ELR (cell line): ENCODE measurements around the gene HSPG2.
"Not testable (repeated sequence)": the region's sequence is repeated elsewhere in the genome, so short reads cannot be mapped to it uniquely, and the experiment has no call there.

Experiments
- DNase-seq: peaks from one replicate; pipeline ENCODE4 v3.0.0-alpha.2; 2015; ENCODE audit warnings: low read depth

HSPG2 gene

DNA sequence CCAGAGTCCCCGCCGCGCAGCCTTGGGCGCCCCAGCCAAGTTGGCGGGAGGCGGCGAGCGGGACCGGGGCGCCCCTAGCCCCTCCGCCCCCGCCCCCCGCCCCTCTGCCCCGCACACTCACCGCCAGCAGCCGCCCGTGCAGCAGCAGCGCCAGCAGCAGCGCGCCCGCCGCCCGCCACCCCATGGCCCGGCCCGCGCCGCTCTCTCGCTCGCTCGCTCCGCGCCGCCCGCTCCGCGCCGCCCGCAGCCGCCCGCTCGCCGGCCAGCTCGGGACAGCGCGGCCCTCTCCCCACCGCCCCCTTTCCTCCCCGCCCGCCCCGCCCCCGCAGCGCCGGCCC, at the start of gene HSPG2:
Gene HSPG2 (minus strand): TSS at position 277 of the 338 bp plus-strand sequence. CDS start 93 bp downstream, at position 184.
- DNase-seq = no peak

GRCh38 chr1:21986386-21986785, 49.3 kb upstream of the HSPG2 start:
- not testable (repeated sequence) for DNase-seq

- not testable (repeated sequence) for DNase-seq
Measured at GRCh38 chr1:21985893-21986292, 48.8 kb upstream of the HSPG2 start.

DNA sequence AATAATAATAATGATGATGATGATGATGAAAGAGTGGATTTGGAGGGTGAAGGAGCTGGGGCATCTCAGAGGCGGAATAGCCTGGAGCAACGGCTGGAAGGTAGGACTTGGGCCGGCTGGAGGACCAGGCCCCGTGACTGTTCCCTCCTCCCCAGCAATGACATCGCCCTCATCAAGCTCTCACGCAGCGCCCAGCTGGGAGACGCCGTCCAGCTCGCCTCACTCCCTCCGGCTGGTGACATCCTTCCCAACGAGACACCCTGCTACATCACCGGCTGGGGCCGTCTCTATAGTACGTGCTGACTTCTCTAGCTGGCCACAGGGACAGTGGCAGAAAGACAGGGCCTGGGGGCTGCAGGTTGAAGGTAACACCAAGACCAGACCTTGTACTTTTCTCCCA, 46.4 kb upstream of the HSPG2 start:
- DNase-seq = not testable (repeated sequence)

- not testable (repeated sequence) for DNase-seq
Measured at GRCh38 chr1:21982122-21982521, 45.0 kb upstream of the HSPG2 start.

DNA sequence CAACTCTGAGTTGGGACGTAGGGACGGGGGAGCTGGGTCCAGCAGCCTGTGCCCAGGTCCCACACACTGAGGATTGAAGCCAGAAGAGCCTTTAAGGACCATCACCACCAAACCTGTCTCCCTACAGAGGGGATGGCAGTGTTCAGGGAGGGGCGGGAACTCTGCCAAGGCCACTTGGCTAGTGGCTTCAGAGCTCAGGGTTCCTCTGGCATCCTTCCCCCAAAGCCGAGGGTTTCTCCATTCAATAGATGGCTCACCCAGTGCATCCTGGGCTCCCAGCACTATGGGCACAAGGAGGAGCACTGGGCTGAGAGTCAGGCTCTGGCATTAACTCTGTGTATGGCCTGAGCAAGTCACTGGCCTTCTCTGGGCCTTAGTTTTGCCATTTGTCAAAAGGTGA, 44.1 kb upstream of the HSPG2 start:
- DNase-seq = not testable (repeated sequence)

GRCh38 chr1:21980515-21981220, 43.6 kb upstream of the HSPG2 start:
- peak; percentile 17 for DNase-seq

DNA sequence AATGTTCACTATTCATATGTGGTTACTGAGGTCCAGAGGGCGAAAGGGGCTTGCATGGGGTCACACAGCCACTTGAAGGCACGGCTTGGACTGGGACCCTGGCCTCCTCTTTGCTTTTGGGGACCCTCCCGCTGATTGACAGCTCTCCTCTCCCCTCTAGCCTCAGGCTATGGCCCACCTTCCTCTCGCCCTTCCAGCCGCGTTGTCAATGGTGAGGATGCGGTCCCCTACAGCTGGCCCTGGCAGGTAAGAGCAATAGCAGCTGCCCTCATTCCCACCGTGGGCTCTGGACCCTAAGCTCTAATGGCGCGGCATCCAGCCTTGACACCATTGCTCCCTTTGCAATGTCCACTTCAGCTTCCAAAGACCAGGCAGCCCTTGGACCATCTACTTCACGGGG, 41.1 kb upstream of the HSPG2 start:
- not testable (repeated sequence) for DNase-seq

DNA sequence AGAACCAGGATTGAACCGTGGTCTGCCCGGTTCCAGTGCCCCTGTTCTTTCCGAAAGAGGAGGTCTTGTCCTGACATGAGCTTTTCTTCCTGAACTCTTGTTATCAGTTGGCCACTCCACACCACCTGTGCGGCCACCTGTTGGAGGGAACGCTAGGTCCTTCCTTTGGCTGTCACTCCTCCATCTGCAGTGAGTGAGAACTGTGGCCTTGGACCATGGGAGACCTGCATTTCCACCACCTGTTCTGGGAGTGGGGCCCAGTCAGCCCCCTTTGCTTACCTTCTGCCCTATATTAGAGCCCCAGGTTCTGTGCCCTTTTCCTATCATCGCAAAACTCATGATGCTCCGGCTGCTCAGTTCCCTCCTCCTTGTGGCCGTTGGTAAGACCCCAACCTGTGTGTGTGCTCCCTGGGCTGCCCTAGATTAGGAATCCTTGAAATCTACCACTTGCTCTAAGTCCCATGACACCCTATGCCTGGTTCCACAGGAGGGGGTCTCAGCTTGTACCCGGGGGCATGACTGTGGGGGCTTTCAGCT, 39.7 kb upstream of the HSPG2 start, which contains the start of gene CELA3B:
Gene CELA3B (plus strand): TSS at position 320 of the 537 bp plus-strand sequence. CDS start 18 bp downstream, at position 338.
- DNase-seq = not testable (repeated sequence)

- DNase-seq = not testable (repeated sequence)
Measured at GRCh38 chr1:21975296-21975695, 38.2 kb upstream of the HSPG2 start.

- not testable (repeated sequence) for DNase-seq
Measured at GRCh38 chr1:21974699-21975098, 37.6 kb upstream of the HSPG2 start.

GRCh38 chr1:21973948-21974347, 36.8 kb upstream of the HSPG2 start:
- DNase-seq = not testable (repeated sequence)

- DNase-seq = not testable (repeated sequence)
Measured at GRCh38 chr1:21972973-21973441, 35.9 kb upstream of the HSPG2 start.

GRCh38 chr1:21970523-21970922, 33.4 kb upstream of the HSPG2 start:
- DNase-seq = not testable (repeated sequence)

DNA sequence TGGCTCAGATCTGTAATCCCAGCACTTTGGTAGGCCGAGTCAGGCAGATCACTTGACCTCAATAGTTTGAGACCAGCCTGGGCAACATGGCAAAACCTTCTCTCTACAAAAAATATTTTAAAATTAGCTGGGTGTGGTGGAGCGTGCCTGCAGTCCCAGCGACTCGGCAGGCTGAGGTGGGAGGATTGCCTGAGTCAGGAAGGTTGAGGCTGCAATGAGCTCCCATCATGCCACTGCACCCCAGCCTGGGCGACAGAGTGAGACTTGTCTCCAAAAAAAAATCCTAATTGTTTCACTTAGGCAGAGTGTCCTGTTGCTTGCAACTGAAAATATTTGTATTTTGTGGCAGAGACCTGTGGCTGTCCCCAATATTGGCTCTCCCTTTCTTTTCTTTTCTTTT, 32.0 kb upstream of the HSPG2 start:
- not testable (repeated sequence) for DNase-seq

GRCh38 chr1:21967216-21967615, 30.1 kb upstream of the HSPG2 start:
- DNase-seq = not testable (repeated sequence)

GRCh38 chr1:21966247-21967000, 29.3 kb upstream of the HSPG2 start:
- DNase-seq = peak; percentile 83

- DNase-seq = peak; percentile 71
Measured at GRCh38 chr1:21963477-21964217, 26.5 kb upstream of the HSPG2 start.

DNA sequence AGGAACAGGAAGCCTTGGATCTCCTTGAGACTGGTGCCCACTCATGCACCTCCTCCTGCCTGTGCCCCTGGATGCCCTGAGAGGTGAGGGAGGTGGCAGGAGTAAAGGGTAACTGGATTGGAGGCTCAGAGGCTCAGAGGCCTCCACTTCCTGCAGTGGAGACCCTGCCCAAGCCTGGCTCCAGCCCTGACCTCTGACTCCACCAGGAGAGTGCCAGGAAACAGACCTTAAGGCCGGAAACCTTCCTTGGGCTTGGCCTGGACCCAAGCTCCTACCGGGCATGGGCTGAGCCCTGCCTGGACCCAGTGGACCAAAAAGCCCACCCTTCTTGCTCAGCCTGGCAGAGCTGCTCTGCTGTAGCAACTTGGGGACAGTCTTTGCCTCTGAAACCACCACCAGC, 24.7 kb upstream of the HSPG2 start:
- no peak for DNase-seq

GRCh38 chr1:21961337-21961736, 24.2 kb upstream of the HSPG2 start:
- no peak for DNase-seq

DNA sequence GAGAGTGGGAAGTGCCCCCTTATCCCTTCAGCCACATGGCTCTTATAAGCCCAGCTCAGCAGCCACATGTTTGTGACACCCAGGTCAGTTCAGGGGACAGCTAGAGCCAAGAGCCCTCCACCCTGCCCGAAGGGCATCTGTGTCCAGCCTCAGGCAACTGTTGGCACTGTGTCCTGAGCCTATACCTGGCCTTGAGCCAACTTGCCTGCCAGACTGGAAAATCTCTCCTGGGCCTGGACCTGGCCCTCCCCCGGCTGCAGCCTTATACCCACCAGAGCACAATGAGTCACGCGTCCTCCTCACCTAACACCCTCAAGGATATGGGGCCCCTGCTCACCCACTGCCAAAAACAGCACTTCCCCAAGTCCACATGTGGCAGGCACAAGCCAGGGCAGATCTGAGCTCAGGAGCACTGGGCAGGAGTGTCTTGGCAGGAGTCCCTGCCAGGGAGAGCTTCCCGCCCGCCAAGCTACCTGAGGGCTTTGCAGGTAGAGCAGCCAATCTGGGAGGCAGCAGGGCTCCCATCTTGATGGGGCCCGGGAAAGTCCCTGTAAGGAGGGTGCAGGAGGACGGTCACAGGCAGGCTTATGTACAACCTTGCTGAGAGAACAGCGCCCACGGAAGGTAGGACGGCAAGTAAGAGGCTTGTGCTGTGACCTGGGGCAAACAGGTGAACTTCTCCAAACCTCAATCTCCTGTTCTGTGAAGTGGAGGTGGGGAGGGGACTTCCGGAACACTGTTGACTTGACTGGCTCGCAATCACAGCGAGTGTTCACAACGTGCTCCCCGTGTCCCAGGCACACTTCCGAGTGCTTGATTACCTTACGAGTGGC, 19.8 kb upstream of the HSPG2 start:
- peak; percentile 50 for DNase-seq
